ENCODE data around the gene ZNF710.

ZNF710 gene

DNA sequence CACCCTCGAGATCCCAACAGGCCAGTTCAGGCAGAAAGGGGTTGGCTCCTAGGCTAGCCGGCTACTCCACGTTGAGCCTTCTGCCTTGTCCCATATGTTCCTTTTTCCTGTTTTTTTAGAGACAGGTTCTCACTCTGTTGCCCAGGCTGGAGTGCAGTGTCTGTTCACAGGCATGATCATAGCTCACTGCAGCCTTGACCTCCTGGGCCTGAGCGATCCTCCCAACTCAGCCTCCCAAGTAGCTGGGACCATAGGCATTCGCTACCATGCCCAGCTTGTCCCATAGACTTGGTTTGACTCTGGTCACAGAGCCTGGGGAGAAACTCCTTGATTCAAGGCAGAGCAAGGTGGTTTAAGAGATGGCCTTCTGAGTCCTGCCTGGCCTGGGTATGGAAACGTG lies 32.3 kb downstream of the ZNF710 start:
- TF ChIP-seq, protein P1, sequence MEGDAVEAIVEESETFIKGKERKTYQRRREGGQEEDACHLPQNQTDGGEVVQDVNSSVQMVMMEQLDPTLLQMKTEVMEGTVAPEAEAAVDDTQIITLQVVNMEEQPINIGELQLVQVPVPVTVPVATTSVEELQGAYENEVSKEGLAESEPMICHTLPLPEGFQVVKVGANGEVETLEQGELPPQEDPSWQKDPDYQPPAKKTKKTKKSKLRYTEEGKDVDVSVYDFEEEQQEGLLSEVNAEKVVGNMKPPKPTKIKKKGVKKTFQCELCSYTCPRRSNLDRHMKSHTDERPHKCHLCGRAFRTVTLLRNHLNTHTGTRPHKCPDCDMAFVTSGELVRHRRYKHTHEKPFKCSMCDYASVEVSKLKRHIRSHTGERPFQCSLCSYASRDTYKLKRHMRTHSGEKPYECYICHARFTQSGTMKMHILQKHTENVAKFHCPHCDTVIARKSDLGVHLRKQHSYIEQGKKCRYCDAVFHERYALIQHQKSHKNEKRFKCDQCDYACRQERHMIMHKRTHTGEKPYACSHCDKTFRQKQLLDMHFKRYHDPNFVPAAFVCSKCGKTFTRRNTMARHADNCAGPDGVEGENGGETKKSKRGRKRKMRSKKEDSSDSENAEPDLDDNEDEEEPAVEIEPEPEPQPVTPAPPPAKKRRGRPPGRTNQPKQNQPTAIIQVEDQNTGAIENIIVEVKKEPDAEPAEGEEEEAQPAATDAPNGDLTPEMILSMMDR (conservative IDR thresholded peaks at IDR 0.05; ENCODE audit: low read length): no peak
- TF ChIP-seq EZH2phosphoT487 (IDR thresholded peaks at IDR 0.05; ENCODE audit: borderline replicate concordance): no peak
- Histone ChIP-seq H3K27me3 (ENCODE audit: insufficient read depth, low read length, poor library complexity, severe bottlenecking) (no peaks in the 10 kb centered on the region), H3K4me3 (ENCODE audit: low read length, poor library complexity, severe bottlenecking) (peak overlapping the region; percentile 60), H3K36me3 (ENCODE audit: insufficient read depth, low read length) (no peaks in the 10 kb centered on the region), H4K20me1 (ENCODE audit: insufficient read depth, low read length, poor library complexity, severe bottlenecking) (no peaks in the 10 kb centered on the region), H3K9ac (ENCODE audit: low read depth, low read length, poor library complexity, severe bottlenecking) (peak overlapping the region; percentile 70), H2AFZ (ENCODE audit: low read length) (no peak overlapping the region), H3K9me3 (ENCODE audit: insufficient read depth, low read depth, low read length) (no peaks in the 10 kb centered on the region; the same call in 1 of the 2 replicates), H3F3A (ENCODE audit: low read depth) (peaks cover 4% of the 10 kb centered on the region; the same call in 1 of the 2 replicates), H3K4me1 (ENCODE audit: insufficient read depth, low read length, poor library complexity, severe bottlenecking) (peaks cover 72% of the 10 kb centered on the region), H3K79me2 (ENCODE audit: insufficient read depth, low read length) (peaks cover 66% of the 10 kb centered on the region), H3K4me2 (ENCODE audit: low read depth, low read length, poor library complexity, severe bottlenecking) (peak overlapping the region; percentile 85), H3K9me2 (replicated peaks; ENCODE audit: low read depth, low read length) (no peaks in the 10 kb centered on the region)

DNA sequence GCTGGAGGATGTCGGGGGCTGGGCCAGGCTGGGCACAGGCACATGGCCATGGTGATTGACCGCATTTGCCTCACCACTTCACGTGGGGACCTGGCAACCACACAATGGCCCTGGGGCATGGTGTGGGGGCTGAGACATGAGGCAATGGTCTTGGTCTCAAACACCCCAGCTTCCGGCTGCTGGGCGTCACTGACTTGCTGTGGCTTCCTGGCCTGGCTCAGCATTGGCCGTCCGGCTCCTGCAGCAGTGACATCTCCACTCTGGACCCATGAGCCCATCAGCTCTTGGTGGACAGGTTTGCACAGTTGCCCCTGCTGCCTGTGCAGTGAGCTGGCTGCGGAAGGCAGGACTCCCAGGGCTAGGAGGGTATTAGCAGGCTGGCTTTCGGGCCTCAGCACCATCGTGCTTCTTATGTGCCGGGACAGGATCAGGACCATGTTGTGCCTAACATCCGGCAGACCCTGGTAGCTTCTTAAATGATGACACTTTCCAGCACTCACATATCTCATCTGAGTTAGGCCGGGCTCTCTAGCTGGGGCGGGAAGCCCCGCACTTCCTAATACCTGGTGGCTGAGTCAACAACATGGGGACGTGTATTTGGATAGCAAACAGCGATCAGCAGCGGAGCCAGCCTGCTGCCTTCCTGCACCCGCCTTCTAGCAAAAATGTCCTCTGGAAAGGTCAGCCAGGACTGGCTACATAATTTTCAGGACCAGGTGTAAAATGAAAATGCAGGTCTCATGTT lies 34.1 kb downstream of the ZNF710 start:
- no peaks in the 10 kb centered on the region for H3K9me3 ChIP-seq (ENCODE audit: insufficient read depth, low read depth, low read length)
- H3F3A ChIP-seq (ENCODE audit: low read depth): peaks cover 4% of the 10 kb centered on the region; the same call in 1 of the 2 replicates
- H3K4me3 ChIP-seq (ENCODE audit: low read length, poor library complexity, severe bottlenecking): peak overlapping the region; percentile 69
- H3K4me1 ChIP-seq (ENCODE audit: insufficient read depth, low read length, poor library complexity, severe bottlenecking): peaks cover 83% of the 10 kb centered on the region
- no peak overlapping the region for H2AFZ ChIP-seq (ENCODE audit: low read length)
- H3K4me2 ChIP-seq (ENCODE audit: low read depth, low read length, poor library complexity, severe bottlenecking): peak overlapping the region; percentile 85
- no peaks in the 10 kb centered on the region for H3K9me2 ChIP-seq (replicated peaks; ENCODE audit: low read depth, low read length)
- TF ChIP-seq, protein P1 (conservative IDR thresholded peaks at IDR 0.05; ENCODE audit: low read length): no peak
- no peak for TF ChIP-seq EZH2phosphoT487 (IDR thresholded peaks at IDR 0.05; ENCODE audit: borderline replicate concordance)
- peaks cover 68% of the 10 kb centered on the region for H3K79me2 ChIP-seq (ENCODE audit: insufficient read depth, low read length)
- H3K27me3 ChIP-seq (ENCODE audit: insufficient read depth, low read length, poor library complexity, severe bottlenecking): no peaks in the 10 kb centered on the region
- peak overlapping the region; percentile 83 for H3K9ac ChIP-seq (ENCODE audit: low read depth, low read length, poor library complexity, severe bottlenecking)
- H4K20me1 ChIP-seq (ENCODE audit: insufficient read depth, low read length, poor library complexity, severe bottlenecking): no peaks in the 10 kb centered on the region
- H3K36me3 ChIP-seq (ENCODE audit: insufficient read depth, low read length): no peaks in the 10 kb centered on the region

DNA sequence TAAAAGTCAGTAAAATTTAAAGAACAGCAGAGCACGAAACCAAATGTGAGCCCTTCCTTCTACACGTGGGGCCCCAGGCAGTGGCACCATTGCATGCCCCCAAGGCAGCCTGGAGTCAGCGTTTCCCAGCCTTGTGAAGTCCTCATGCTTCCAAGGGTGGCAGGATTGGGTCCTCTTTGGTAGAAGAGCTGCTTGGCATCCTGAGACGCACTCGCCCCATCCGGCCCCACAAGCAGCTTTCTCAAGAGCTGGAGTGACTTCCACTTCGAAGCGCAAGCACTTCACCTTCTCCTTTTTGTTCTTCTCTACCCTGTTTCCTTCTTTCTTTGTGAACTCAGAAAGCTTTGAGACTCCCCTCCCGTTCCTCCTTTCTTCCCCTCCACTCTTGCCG lies 34.7 kb downstream of the ZNF710 start:
- no peak for TF ChIP-seq EZH2phosphoT487 (IDR thresholded peaks at IDR 0.05; ENCODE audit: borderline replicate concordance)
- TF ChIP-seq, protein P1 (conservative IDR thresholded peaks at IDR 0.05; ENCODE audit: low read length): no peak
- Histone ChIP-seq H3K9me2 (replicated peaks; ENCODE audit: low read depth, low read length) (no peaks in the 10 kb centered on the region), H3K4me2 (ENCODE audit: low read depth, low read length, poor library complexity, severe bottlenecking) (peak overlapping the region; percentile 85), H2AFZ (ENCODE audit: low read length) (no peak overlapping the region), H3F3A (ENCODE audit: low read depth) (peaks cover 4% of the 10 kb centered on the region; the same call in 1 of the 2 replicates), H3K79me2 (ENCODE audit: insufficient read depth, low read length) (peaks cover 71% of the 10 kb centered on the region), H3K27me3 (ENCODE audit: insufficient read depth, low read length, poor library complexity, severe bottlenecking) (no peaks in the 10 kb centered on the region), H3K4me3 (ENCODE audit: low read length, poor library complexity, severe bottlenecking) (no peak overlapping the region), H3K36me3 (ENCODE audit: insufficient read depth, low read length) (no peaks in the 10 kb centered on the region), H3K4me1 (ENCODE audit: insufficient read depth, low read length, poor library complexity, severe bottlenecking) (peaks cover 89% of the 10 kb centered on the region), H3K9me3 (ENCODE audit: insufficient read depth, low read depth, low read length) (no peaks in the 10 kb centered on the region), H4K20me1 (ENCODE audit: insufficient read depth, low read length, poor library complexity, severe bottlenecking) (no peaks in the 10 kb centered on the region), H3K9ac (ENCODE audit: low read depth, low read length, poor library complexity, severe bottlenecking) (peak overlapping the region; percentile 83)
